GM21528 (cell line): Measurements from ENCODE around the gene CTTNBP2.

Experiments used
- ATAC-seq: cut with Tn5 transposase; IDR thresholded peaks from one replicate; pipeline ENCODE4 v1.9.1; 2021; ENCODE audit warnings: mild to moderate bottlenecking, moderate library complexity; ENCODE audit not compliant: unreplicated experiment, low FRiP score

The CTTNBP2 gene

DNA sequence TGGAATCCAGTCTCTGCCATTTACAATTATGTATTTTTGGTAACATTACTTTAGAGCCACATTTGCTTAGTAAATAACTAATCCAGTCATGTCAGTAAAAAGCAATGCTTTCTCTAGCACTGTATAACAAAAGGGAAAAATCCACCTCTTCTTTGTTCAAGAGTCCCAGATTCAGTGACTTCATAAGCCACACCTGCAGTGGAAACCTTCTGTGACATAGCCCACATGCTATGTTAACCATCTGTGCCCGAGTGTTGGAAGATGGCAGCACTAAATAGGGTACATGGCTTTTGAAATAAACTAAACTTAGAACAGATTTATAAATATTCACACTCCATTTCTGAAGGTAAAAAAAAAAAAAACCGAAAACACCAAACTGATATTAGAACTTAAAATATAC is 83.0 kb downstream of the CTTNBP2 start:
- ATAC-seq, result no peak

DNA sequence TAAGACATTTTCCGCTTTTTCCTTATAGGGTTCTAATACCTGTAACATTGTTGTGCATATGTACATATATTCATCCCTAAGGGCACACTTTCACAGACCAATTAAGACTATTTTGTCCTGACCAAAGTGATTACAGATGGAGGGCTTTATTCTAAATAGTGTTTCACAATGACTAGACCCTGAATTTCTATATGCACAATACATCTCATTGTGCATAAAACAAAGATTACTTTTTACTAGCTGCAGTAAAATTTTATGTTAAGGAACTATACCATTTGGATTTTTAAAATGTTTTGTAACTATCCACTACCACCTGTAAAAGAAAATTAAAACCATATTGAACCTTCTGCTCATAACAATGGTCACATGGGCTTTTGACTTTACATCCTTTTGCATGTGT is 87.8 kb downstream of the CTTNBP2 start:
- no peak for ATAC-seq

DNA sequence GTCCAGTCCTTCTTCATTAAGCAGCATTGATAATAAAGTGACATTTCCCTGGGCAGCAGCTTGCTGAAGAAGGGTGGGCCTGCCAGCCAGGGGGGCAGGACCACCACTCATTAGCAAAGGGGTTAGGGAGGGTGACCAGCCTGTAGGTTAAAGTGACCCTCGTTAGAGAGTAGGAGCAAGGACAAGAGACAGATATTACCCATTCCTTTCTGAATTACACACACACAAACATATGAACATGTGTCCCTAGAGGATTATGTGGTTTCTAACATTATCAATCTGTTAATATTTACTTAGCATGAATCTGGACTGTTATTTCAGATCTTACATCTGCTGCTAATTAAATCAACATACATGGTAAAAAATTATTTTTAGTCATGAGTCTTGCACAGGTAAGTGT is 88.9 kb downstream of the CTTNBP2 start:
- no peak for ATAC-seq

DNA sequence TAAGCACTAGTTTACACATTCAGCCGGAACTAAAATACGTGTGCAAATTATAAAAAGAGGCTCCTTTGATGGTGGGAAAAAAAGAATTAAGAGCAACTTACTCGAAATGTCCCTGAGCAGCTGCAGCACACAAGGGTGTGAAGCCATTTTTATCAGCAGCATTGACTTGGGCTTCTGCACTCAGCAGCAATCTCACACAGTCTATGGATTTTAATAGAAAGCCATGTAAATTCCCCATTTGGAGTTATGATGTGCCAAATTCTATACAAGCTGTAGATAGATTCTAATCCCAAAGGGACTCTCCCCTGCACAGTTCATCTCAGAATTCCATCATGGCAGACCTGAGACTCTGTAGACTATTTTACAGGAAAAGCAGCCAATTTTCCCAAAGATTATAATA is 90.5 kb downstream of the CTTNBP2 start:
- no peak for ATAC-seq

DNA sequence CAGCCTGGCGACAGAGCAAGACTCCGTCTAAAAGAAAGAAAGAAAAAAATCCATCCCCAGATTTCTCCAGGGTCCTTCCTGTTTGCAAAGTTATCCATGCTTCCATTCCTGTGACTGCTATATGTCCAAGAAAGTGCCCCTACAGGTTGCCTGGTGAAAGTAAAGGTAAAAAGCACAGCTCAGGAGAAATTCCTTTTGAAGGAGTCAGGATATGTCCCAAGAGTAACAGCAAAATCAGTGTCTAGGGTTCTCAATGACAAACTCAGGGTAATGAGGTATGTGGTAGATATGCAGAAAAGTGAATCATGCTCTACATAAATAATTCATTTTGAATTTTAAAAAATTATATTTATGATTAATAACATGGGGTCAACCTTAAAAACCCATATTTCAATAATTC is 91.5 kb downstream of the CTTNBP2 start:
- no peak for ATAC-seq

DNA sequence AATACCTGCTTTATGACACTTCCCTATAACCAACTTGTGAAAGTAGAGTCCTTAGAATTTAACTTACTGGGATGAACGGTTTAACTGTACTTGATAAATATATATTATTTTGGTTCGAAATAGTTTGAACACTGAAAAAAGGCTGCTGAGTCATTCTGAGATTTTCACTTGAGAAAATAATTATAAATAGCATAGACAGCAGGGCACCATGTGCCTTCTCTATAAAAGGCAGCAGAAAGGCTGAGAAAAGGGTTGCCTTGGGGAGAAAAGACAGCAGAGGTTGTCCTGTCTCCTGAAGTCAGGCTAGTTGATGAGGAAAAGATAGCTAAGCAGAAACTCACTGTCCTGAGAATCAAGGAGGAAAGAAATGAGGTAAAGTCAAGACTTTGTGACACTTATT is 92.4 kb downstream of the CTTNBP2 start:
- peak; percentile 92 for ATAC-seq

DNA sequence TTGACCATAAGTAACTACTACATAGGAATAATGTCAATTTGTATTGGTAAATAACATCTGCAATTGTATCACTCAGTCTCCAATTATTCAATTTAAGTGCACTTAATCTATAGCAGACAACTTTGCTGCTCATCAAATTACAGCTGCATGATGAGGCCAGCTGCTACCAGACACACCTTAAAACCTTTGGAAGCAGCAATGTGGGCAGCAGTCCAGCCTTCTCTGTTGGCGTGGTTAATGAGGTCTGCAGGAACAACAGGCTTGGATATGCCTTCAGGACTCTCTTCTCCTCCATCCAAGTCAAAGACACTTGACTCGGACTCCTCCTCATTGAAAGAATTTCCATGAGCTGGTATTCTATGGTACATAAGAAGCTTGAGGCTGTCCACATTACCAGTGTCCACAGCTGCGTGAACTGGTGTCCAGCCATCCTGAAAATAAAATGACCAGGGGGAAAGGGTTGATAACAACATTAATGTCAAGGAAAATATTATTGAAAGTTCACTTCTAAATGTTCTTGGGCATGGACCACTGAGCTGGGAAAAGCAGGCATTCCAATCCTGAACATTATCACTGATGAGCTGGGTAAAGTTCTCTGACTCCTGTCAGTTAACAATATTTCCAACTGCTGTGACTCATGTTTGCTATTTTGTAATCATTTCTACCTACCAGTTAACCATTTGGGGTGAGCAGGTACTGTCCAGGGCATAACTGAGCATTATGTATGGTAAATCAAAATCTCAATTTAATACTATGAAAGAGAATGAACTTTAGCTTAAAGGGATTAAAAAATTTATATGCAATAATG is 95.7 kb downstream of the CTTNBP2 start:
- no peak for ATAC-seq

DNA sequence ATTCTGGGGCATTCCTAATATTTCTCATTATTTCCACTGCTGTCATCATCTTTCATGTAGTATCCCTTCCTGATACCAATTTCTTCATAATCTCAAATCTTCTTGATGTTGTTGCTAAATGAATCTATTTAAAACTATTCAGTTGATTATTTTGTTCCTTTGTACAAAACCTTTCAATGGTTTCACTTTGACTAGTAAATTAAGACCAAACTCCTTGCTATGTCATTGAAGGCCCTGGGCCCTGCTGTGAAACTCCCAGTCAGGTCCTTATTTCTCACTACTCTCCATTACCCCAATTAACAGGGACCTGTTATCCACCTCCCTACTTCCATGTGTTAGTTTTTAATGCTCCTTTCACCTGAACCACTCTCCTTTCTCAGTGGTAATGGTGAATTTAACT is 97.0 kb downstream of the CTTNBP2 start:
- no peak for ATAC-seq

DNA sequence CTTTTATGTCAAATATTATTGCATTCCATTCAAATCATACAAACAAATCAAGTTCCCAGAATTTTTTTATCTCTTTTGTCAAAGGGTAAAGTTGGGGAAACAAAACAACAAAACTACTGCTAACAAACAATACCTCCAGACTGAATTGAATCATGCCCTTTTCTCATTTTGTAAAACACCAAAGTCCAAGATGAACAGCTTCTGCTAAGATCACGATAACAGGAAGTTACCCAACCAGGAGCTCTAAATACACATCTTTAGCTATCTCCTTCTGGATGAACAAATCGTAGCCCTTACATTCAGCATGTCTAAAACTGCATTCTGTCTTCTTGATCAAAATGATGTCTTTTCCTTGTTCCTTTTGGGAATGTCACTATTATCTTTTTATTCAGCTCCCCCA is 97.4 kb downstream of the CTTNBP2 start:
- no peak for ATAC-seq

DNA sequence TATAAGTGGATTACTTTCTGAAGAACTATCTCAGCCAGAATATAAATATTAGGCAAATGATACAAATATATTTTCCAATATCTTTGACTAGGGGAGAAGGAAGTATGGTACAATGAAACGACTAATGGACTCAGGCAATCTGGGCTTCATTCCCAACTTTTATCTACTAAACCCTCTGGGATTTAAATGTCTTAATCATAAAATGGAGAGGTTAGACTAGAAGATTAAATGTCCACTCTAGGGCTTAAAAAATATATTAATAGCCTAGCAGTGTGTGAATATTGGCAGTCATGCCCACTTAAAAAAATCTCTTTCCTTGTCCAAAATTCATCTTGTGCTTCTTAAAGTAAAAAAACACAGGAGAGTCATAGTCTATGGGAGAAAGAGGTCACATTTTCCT is 98.3 kb downstream of the CTTNBP2 start:
- ATAC-seq, result no peak

DNA sequence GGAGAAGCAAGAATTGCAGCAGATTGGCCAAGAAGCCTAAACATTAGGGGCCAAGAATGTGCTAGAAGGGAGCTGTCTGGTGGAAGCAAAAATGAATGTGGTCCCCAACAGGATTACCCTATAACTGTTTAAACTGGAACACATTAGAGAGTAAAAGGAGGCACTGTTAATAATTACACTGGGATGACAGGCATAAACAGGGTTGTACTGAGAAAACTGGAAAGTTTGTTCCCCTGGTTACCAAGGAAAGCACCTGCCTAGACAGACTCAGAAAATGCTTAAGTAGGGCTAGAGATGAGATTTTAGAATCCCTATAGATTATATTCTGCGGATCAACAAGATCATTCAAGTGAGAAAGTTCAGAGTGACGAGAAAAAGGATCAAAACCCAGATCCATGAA is 100.8 kb downstream of the CTTNBP2 start:
- no peak for ATAC-seq

DNA sequence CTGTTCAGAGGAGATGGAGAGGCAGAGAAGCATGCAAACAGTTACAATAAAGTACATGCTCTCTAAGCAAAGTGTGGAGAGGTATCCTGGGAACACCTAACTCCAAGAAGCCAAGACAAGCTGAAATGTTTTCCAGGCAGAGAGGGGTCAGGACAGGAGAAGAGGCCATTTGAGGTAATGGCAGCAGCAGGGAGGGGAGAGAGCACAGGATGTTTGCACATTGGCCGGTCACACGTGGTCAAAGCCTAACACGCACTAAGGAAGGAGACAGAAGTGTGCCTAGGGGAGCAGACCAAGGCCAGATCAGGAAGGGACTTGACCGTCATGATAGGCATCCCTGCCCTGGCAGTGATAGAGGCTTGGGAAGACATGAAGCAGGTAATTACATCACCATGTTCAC is 101.5 kb downstream of the CTTNBP2 start:
- no peak for ATAC-seq

DNA sequence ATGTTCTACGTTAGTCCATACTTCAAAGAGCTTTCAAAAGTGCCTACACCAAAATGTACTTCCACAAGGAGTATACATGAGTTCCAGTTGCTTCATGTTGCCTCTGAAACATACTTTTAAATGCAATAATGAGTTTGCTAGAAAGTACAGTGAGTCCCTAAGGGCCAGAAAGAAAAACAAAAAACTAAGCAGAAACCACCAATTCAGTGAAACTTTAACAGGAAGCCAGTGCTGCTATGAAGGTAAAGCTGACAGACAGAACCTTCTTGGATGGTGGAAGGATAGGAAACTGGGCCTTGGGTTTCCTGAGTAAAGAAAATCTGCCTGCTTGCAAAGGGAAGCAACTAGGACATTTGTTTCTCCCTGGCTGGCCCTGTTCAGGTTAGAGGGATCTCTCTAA is 104.2 kb downstream of the CTTNBP2 start:
- ATAC-seq, result peak; percentile 38

DNA sequence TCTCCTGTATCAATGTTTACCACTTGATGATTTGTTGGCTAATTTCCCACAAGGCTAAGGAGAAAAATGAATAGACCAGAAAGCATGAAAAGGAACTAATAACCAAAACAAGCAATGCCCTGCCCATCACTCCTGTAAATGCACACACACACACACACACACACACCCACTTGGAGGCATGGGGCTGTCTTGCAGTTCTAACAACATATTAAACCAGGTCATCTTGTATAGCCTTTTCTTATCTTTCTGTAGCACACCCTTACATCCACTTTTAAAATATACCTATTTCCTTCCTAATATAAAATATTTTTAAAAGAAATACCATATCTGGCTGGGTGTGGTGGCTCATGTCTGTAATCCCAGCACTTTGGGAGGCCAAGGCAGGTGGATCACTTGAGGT is 105.3 kb downstream of the CTTNBP2 start:
- no peak for ATAC-seq

DNA sequence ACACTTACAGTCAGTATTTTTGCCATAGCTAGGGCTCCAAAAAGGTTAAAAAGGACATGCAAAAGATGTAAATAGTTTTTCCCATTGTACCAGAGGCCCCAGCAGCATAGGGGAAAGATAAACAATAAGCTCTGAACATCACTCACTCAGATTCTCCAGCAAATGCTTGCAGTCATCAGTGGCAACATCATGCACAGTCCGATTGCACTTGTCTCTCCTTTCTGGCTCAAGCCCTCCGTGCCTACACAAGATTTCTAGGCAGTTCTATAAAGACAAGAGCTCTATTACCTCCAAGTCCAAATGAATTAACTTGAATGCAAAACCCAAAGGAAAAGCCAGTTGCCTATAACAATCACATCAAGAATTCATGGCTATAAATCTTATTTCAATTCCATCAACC is 106.3 kb downstream of the CTTNBP2 start:
- ATAC-seq, result no peak

DNA sequence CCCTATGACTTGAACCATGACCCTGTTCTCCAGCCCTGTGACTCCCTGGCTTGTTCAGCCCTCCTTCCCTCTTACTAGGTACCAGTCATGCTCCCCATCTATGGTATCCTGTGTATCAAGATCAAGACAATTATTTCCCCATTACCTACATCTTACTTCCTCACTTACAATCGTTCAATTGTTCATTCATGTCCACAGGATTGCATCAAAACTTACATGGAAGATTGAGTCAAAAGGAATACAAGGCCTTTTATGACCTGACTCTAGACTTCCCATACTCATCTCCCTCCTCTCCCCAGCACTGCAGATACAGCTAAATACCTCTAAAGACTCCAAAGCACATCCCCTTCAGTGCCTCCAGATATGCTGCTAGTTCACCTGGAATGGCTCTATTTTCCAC is 109.2 kb downstream of the CTTNBP2 start:
- no peak for ATAC-seq

DNA sequence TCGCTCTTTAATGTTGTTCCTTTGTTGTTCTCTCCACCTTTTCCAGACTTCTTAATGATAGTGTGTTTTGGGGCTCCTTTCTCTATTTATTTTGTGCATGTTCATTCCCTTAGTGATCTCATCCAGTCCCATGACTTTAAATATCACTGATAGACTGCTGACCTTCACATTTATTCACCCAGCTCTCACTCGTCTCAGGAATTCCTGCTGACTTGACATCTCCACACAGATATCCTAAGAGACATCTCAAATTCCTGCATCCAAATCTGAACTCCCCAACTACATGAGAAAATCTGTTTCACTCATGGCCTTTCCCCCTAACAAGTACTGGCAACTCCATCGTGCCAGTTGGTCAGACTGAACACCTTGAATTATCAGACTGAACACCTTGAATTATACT is 111.2 kb downstream of the CTTNBP2 start:
- ATAC-seq, result no peak

DNA sequence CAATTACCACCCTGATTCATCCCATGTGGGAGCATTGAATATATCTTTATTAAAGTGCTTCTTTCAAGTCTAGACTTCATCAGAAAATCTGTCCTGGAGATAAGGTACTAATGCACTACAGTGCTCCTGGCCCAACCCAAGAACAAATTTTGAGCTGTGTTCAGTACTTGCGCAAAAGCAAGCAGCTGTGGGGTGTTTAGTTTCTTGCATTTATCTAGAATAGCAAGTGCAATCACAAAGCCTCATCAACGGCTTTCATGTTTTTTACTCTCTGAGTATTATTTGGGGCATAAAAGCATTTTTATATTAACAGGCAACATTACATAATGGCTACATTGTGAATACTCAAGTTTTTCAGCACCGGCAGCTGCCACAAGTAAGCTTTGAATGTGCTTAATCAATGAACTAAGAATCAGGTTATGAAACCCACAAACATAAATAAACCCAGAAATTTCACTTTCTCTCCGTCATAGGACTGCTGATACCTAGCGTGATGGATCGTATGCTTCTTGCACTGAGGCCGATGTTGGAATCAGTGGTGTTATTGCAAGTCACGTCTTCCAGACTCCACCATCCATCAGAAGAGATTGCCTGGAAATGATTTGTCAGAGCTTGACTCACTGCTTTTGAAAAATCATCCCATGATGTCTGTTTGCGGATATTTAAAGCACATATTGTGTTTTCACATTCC is 113.1 kb downstream of the CTTNBP2 start:
- ATAC-seq, result no peak

DNA sequence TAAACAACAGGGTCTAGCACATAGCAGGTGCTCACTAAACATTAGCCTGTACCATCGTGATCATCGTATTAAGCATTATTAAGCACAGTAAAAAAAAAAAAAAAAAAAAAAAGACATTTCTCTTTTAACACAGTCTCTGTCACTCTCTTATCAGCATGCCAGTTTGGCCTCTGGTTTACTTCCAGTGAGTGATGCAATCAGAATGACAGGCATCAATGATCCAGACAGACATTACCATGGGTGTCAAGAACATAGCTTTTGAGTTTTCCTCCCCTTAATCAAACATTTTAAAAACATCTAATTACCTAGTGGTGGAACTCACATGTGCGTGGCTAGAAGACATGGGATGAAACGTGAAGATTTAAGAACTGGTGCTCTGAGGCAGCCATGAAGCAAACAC is 115.8 kb downstream of the CTTNBP2 start:
- ATAC-seq, result no peak

DNA sequence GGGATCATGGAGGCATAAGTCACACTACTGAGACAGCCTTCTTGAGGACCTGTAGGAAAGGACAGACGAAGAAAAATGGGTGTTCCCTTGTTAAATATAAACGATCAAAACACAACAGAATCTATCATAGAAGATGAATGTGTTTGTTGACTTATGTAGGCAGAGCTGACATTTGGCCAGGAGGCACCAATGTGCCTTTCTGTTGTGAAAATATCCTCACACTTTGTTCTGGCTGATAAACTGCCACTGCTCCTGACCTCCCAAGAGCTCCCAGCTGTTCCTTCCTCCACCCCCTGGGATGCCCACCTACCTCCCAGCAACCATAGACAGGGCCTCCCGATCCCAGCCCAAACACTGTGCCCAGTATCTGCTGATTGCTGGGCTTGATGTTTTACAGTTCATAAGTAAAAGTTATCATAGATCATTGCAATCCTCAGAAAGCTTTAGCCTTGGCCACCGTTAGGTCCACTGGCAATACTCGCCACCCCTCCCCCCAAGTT is 116.6 kb downstream of the CTTNBP2 start:
- no peak for ATAC-seq

DNA sequence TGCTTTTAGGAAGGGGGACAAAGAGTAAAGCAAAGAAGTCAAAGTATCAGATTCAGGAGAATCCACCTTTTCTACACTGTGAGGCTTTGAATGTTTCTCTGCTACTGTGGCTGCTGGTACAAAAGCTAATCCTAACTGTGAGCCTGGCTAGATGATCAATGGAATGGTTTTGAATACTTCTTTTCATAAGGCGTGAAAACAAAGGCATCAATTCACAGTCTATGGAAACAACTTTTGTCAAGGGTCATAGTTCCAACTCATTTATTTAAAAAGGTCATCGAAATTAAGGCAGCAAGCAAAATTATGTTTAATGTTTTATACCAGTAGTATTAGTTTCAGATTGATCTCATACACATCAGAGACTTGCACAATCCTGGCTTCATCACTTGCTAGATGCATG is 118.1 kb downstream of the CTTNBP2 start:
- ATAC-seq, result no peak

DNA sequence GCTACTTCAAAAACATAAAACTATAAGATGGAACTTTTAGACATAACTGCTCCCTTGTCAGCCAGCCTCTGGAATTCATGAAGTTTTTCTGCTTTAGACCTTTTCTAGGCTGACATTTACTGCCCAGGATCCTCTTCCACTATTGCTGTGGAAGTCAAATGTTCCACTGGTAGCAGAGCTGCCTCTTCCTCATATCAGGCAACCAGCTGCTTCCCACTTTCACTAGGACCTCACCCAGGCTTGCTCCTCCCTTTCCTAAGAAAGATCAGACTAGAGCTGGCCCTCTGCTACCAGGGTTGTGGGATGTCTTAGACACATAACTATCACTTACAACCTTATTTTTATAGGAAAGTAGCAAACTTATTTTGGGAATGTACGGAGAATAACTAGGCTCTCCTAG is 121.5 kb downstream of the CTTNBP2 start:
- no peak for ATAC-seq
